H9 (cell line): Measurements from ENCODE around the gene ITGA11. TPM values are rescaled to one million over a fixed set of nuclear protein-coding genes. Genes with fewer than 3 reads are reported as not detected.

Experiments used
- DNase-seq: peaks from one replicate; pipeline ENCODE4 v3.0.0-alpha.2; 2017
- H2AFZ ChIP-seq: one replicate; pipeline ENCODE4 v1.6.1; 2013; ENCODE audit warnings: mild to moderate bottlenecking, low read length, control low read depth, moderate library complexity
- H2AK5ac ChIP-seq: 2 replicates; pipeline ENCODE4 v1.6.1; 2013; ENCODE audit warnings: low read length, control low read depth, mixed read lengths; ENCODE audit not compliant: insufficient read length
- H2BK120ac ChIP-seq: one replicate; pipeline ENCODE4 v1.6.1; 2013; ENCODE audit warnings: low read depth, mild to moderate bottlenecking, low read length, control low read depth, inconsistent platforms; ENCODE audit not compliant: poor library complexity, severe bottlenecking
- H2BK12ac ChIP-seq: 2 replicates; pipeline ENCODE4 v1.6.1; 2013; ENCODE audit warnings: low read length, control low read depth, mixed read lengths, low read depth; ENCODE audit not compliant: insufficient read length
- H2BK15ac ChIP-seq: 2 replicates; pipeline ENCODE4 v1.6.1; 2013; ENCODE audit warnings: low read depth, low read length, control low read depth
- H2BK20ac ChIP-seq: one replicate; pipeline ENCODE4 v1.6.1; 2013; ENCODE audit warnings: low read depth, mild to moderate bottlenecking, low read length, control low read depth, inconsistent platforms; ENCODE audit not compliant: poor library complexity, severe bottlenecking
- H2BK5ac ChIP-seq: 2 replicates; pipeline ENCODE4 v1.6.1; 2013; ENCODE audit warnings: low read length, control low read depth, mixed read lengths; ENCODE audit not compliant: insufficient read length
- H3K14ac ChIP-seq: 2 replicates; pipeline ENCODE4 v1.6.1; 2013; ENCODE audit warnings: low read length, control low read depth; ENCODE audit not compliant: insufficient read depth
- H3K18ac ChIP-seq: 2 replicates; pipeline ENCODE4 v1.6.1; 2013; ENCODE audit warnings: low read depth, mild to moderate bottlenecking, mixed read lengths, low read length, control low read depth; ENCODE audit not compliant: insufficient read length
- H3K23ac ChIP-seq: 2 replicates; pipeline ENCODE4 v1.6.1; 2013; ENCODE audit warnings: low read length, control low read depth, mixed read lengths, low read depth; ENCODE audit not compliant: insufficient read length
- H3K23me2 ChIP-seq: 2 replicates; pipeline ENCODE4 v1.6.1; 2013; ENCODE audit warnings: low read depth, mild to moderate bottlenecking, mixed read lengths, low read length, control low read depth; ENCODE audit not compliant: insufficient read length, poor library complexity, severe bottlenecking
- H3K27ac ChIP-seq: 2 replicates; pipeline ENCODE4 v1.5.1; 2013; ENCODE audit warnings: low read length, control low read depth, mixed read lengths, low read depth; ENCODE audit not compliant: insufficient read length
- H3K27me3 ChIP-seq: 2 replicates; pipeline ENCODE4 v1.6.1; 2013; ENCODE audit warnings: low read length, control low read depth, inconsistent platforms; ENCODE audit not compliant: insufficient read depth
- H3K4ac ChIP-seq: 2 replicates; pipeline ENCODE4 v1.6.1; 2013; ENCODE audit warnings: low read depth, mild to moderate bottlenecking, control low read depth, inconsistent platforms, low read length, moderate library complexity
- H3K4me1 ChIP-seq: 2 replicates; pipeline ENCODE4 v1.6.1; 2013; ENCODE audit warnings: low read length, control low read depth, inconsistent platforms; ENCODE audit not compliant: insufficient read depth
- H3K4me2 ChIP-seq: 2 replicates; pipeline ENCODE4 v1.6.1; 2013; ENCODE audit warnings: low read length, control low read depth, mixed read lengths; ENCODE audit not compliant: insufficient read length, insufficient read depth
- H3K56ac ChIP-seq: 2 replicates; pipeline ENCODE4 v1.6.1; 2013; ENCODE audit warnings: low read depth, mild to moderate bottlenecking, mixed read lengths, low read length, control low read depth; ENCODE audit not compliant: insufficient read length
- H3K79me1 ChIP-seq: 2 replicates; pipeline ENCODE4 v1.6.1; 2013; ENCODE audit warnings: low read depth, mild to moderate bottlenecking, moderate library complexity, low read length, control low read depth, inconsistent platforms; ENCODE audit not compliant: insufficient read depth, poor library complexity, severe bottlenecking
- H3K79me2 ChIP-seq: 2 replicates; pipeline ENCODE4 v1.6.1; 2013; ENCODE audit warnings: low read length, control low read depth, inconsistent platforms; ENCODE audit not compliant: insufficient read depth
- H3K9ac ChIP-seq: 2 replicates; pipeline ENCODE4 v1.6.1; 2013; ENCODE audit warnings: low read length, control low read depth, mixed read lengths; ENCODE audit not compliant: insufficient read length; ENCODE audit errors: extremely low read depth
- H3K9me3 ChIP-seq: one replicate; pipeline ENCODE4 v1.6.1; 2013; ENCODE audit warnings: low read depth, low read length, inconsistent platforms; ENCODE audit not compliant: control insufficient read depth
- H3T11ph ChIP-seq: one replicate; pipeline ENCODE4 v1.6.1; 2013; ENCODE audit warnings: mild to moderate bottlenecking, low read length, control low read depth, inconsistent platforms
- H4K20me1 ChIP-seq: one replicate; pipeline ENCODE4 v1.6.1; 2013; ENCODE audit not compliant: control insufficient read depth, insufficient read length, insufficient read depth
- H4K5ac ChIP-seq: 2 replicates; pipeline ENCODE4 v1.6.1; 2013; ENCODE audit warnings: low read depth, mild to moderate bottlenecking, mixed read lengths, low read length, control low read depth; ENCODE audit not compliant: insufficient read length
- H4K8ac ChIP-seq: replicated peaks from 2 replicates; pipeline ENCODE4 v1.6.1; 2013; ENCODE audit warnings: low read length, control low read depth, mixed read lengths, low read depth; ENCODE audit not compliant: insufficient read length
- H4K91ac ChIP-seq: 2 replicates; pipeline ENCODE4 v1.6.1; 2013; ENCODE audit warnings: low read depth, mild to moderate bottlenecking, moderate library complexity, mixed read lengths, low read length, control low read depth; ENCODE audit not compliant: insufficient read length
- H3K27ac Mint-ChIP-seq, 3 experiments: 2 replicates in 2 of 3; 3 replicates in 1 of 3; pipeline ENCODE4 v1.8.0; 2020 to 2021; ENCODE audit warnings: mixed read lengths in 3 of 3, mild to moderate bottlenecking in 1 of 3, moderate library complexity in 1 of 3
- H3K27me3 Mint-ChIP-seq: 2 replicates; pipeline ENCODE4 v1.8.0; 2021; ENCODE audit warnings: low read depth, mild to moderate bottlenecking, moderate library complexity, mixed read lengths
- H3K36me3 Mint-ChIP-seq, 3 experiments: 2 replicates in 2 of 3; 3 replicates in 1 of 3; pipeline ENCODE4 v1.8.0; 2020 to 2021; ENCODE audit warnings: low read depth in 3 of 3, mixed read lengths in 3 of 3; ENCODE audit not compliant: insufficient read depth in 1 of 3
- H3K4me1 Mint-ChIP-seq, 2 experiments: 2 replicates each; pipeline ENCODE4 v1.8.0; 2020; ENCODE audit warnings: mixed read lengths in 2 of 2
- H3K4me3 Mint-ChIP-seq, 2 experiments: 2 replicates in 1 of 2; 3 replicates in 1 of 2; pipeline ENCODE4 v1.8.0; 2020 to 2021; ENCODE audit warnings: mild to moderate bottlenecking in 2 of 2, mixed read lengths in 2 of 2, moderate library complexity in 1 of 2
- H3K9me3 Mint-ChIP-seq, 2 experiments: 2 replicates in 1 of 2; 3 replicates in 1 of 2; pipeline ENCODE4 v1.8.0; 2020; ENCODE audit warnings: mild to moderate bottlenecking in 2 of 2, mixed read lengths in 2 of 2, moderate library complexity in 1 of 2
- CTCF ChIP-seq: fragments of 200-600 bp; sonication (generic); conservative IDR thresholded peaks from 3 replicates; pipeline ENCODE4 v1.8.0; 2021; ENCODE audit warnings: antibody characterized with exemption, mild to moderate bottlenecking
- WGBS: extraction: QIAGEN DNeasy Blood & Tissue Kit; methylation state at CpG from one replicate; pipeline ENCODE4 v1.1.7; 2013; ENCODE audit warnings: missing lambda C conversion rate, low lambda C conversion rate, mixed read lengths; ENCODE audit not compliant: insufficient read length; ENCODE audit errors: extremely low coverage; 5-methylcytosine and 5-hydroxymethylcytosine counted together
- total RNA-seq: library from RNA; stranded (reverse); gene quantifications from 2 replicates; pipeline ENCODE4 v1.2.1, GENCODE V29; 2021

The ITGA11 gene
- total RNA-seq, 1 experiment from 2014 or later: 0.07 TPM

DNA sequence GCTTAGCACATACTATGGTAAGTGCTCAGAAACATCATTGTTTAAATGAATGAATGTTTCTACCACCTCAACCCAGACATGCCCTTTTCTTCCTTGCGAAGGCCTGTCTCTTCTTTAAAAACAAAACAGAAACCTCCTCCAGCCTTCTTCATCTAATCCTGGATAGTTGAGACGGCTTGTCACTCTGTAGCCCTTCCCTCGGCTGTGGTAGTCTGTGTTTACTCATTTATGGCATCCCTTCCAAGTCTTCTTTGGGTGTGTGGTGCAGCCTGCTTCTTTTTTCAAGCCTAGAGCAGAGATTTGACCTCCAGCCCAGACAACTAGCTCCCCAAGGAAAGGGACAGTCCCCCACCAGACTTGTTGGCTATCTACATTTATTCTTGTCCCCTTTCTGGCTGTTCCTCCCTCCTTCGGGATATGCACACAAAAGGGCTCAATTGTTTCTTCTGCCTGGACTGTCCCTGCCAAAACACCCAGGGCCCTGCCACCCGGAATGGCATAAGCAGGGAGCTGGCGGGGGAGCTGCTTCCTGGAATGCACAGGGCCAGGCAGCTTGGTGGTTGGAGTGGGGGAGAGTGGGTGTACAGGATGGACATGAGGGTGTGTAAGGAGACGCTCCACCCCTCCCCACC, 67.8 kb downstream of the ITGA11 start:
- peaks cover 6 to 13% of the 10 kb centered on the region in 2 experiments for H3K4me1 Mint-ChIP-seq
- Histone ChIP-seq H2AFZ (no peak overlapping the region), H4K8ac (no peak overlapping the region), H3K9ac (no peak overlapping the region), H3K23ac (no peak overlapping the region), H3T11ph (no peak overlapping the region), H4K20me1 (no peaks in the 10 kb centered on the region), H2BK12ac (no peak overlapping the region), H3K4ac (no peak overlapping the region), H3K23me2 (no peaks in the 10 kb centered on the region), H2BK120ac (no peak overlapping the region), H2AK5ac (no peak overlapping the region), H3K4me1 (no peaks in the 10 kb centered on the region), H3K4me2 (no peak overlapping the region), H2BK5ac (no peak overlapping the region), H4K91ac (no peak overlapping the region), H3K27me3 (no peaks in the 10 kb centered on the region; the same call in 1 of the 2 replicates), H3K9me3 (no peaks in the 10 kb centered on the region), H3K27ac (no peak overlapping the region), H2BK15ac (no peak overlapping the region), H3K79me1 (no peaks in the 10 kb centered on the region), H2BK20ac (no peak overlapping the region), H3K79me2 (no peaks in the 10 kb centered on the region), H3K14ac (no peak overlapping the region), H4K5ac (no peak overlapping the region), H3K18ac (no peak overlapping the region), H3K56ac (no peak overlapping the region)
- no CpG with 5 or more reads among the region's 7 CpGs for WGBS
- no peak for TF ChIP-seq CTCF
- H3K9me3 Mint-ChIP-seq: no peaks in the 10 kb centered on the region
- no peak for DNase-seq
- no peak overlapping the region for H3K27ac Mint-ChIP-seq
- peaks cover 6% of the 10 kb centered on the region for H3K27me3 Mint-ChIP-seq
- H3K4me3 Mint-ChIP-seq: no peak overlapping the region
- no peaks in the 10 kb centered on the region for H3K36me3 Mint-ChIP-seq
